HepG2 (cell line): Measurements from ENCODE around the gene EFCAB8. TPM values are rescaled to one million over a fixed set of nuclear protein-coding genes. Genes with fewer than 3 reads are reported as not detected.

ENCODE experiments used
- BCL6 ChIP-seq: IDR thresholded peaks from 2 replicates; pipeline ENCODE4 v1.6.1; 2016; ENCODE audit warnings: missing genetic modification reagents, missing compliant biosample characterization
- FOXA1 ChIP-seq, 2 experiments: fragments of 450-650 bp in 1 of 2; sonication (generic) in 1 of 2; formaldehyde crosslinking in 1 of 2; IDR thresholded peaks; 2 replicates each; pipeline versions ENCODE4 v1.4.0 to v1.6.1; 2016 to 2020; ENCODE audit warnings: missing genetic modification reagents in 1 of 2
- FOXK2 ChIP-seq: fragments of 450-650 bp; IDR thresholded peaks from 2 replicates; pipeline ENCODE4 v1.6.1; 2016
- IRF2 ChIP-seq: IDR thresholded peaks from 2 replicates; pipeline ENCODE4 v1.6.1; 2018; ENCODE audit warnings: missing genetic modification reagents, missing compliant biosample characterization
- KLF16 ChIP-seq, 2 experiments: sonication (generic) in 1 of 2; formaldehyde crosslinking in 1 of 2; IDR thresholded peaks; 2 replicates each; pipeline versions ENCODE4 v1.6.1 to v1.8.0; 2016 to 2023; ENCODE audit warnings: missing genetic modification reagents in 2 of 2, missing compliant biosample characterization in 1 of 2
- KLF9 ChIP-seq: IDR thresholded peaks from 2 replicates; pipeline ENCODE4 v1.6.1; 2016; ENCODE audit warnings: low read depth
- NFYB ChIP-seq: sonication (generic); formaldehyde crosslinking; IDR thresholded peaks from 2 replicates; pipeline ENCODE4 v1.4.0; 2020; ENCODE audit warnings: missing genetic modification reagents
- SPEN ChIP-seq: sonication (generic); formaldehyde crosslinking; IDR thresholded peaks from 2 replicates; pipeline ENCODE4 v1.5.1; 2020; ENCODE audit warnings: low read depth, mild to moderate bottlenecking, missing genetic modification reagents
- ZFX ChIP-seq: sonication (generic); formaldehyde crosslinking; IDR thresholded peaks from 2 replicates; pipeline ENCODE4 v1.4.0; 2020; ENCODE audit warnings: mild to moderate bottlenecking, low read depth, missing genetic modification reagents, moderate library complexity
- ZMYM4 ChIP-seq: sonication (generic); formaldehyde crosslinking; IDR thresholded peaks from 2 replicates; pipeline ENCODE4 v1.8.1; 2023; ENCODE audit warnings: mild to moderate bottlenecking, missing genetic modification reagents
- ZNF230 ChIP-seq: sonication (generic); formaldehyde crosslinking; IDR thresholded peaks from 2 replicates; pipeline ENCODE4 v1.4.0; 2020; ENCODE audit warnings: mild to moderate bottlenecking, missing genetic modification reagents
- ZNF451 ChIP-seq: sonication (generic); formaldehyde crosslinking; IDR thresholded peaks from 2 replicates; pipeline ENCODE4 v1.5.0; 2020; ENCODE audit warnings: mild to moderate bottlenecking, missing genetic modification reagents
- ZNF619 ChIP-seq: sonication (generic); formaldehyde crosslinking; IDR thresholded peaks from 2 replicates; pipeline ENCODE4 v1.4.0; 2020; ENCODE audit warnings: mild to moderate bottlenecking, missing genetic modification reagents
- ZNF775 ChIP-seq: sonication (generic); formaldehyde crosslinking; IDR thresholded peaks from 2 replicates; pipeline ENCODE4 v1.4.0; 2020; ENCODE audit warnings: missing genetic modification reagents, mild to moderate bottlenecking, moderate library complexity, borderline replicate concordance
- polyA plus RNA-seq, 8 experiments: library from polyadenylated mRNA; depleted of rRNA in 3 of 8; stranded (reverse) in 7 of 8; unstranded in 1 of 8; fragments of >200 nt; fragmentation: Illumina TruSeq in 4 of 8; extraction: Trizol in 4 of 8; gene quantifications; 2 replicates each; pipeline versions ENCODE4 v1.2.1 to v1.2.3, GENCODE V29; 2011 to 2016; ENCODE audit warnings: low read depth in 4 of 8, missing spikeins in 1 of 8, mixed read lengths in 1 of 8; ENCODE audit not compliant: insufficient read depth in 1 of 8
- total RNA-seq, 5 experiments: library from RNA; depleted of rRNA; stranded (reverse); fragments of >200 nt; fragmentation: Illumina TruSeq; extraction: Trizol; gene quantifications; 2 replicates each; pipeline ENCODE4 v1.2.3, GENCODE V29; 2016; ENCODE audit warnings: low read depth in 1 of 5
- TF ChIP-seq, protein P1 (sequence below): sonication (generic); formaldehyde crosslinking; IDR thresholded peaks from 2 replicates; pipeline ENCODE4 v1.4.0; 2020; ENCODE audit warnings: mild to moderate bottlenecking, missing genetic modification reagents
- TF ChIP-seq, protein P2 (sequence below): sonication (generic); formaldehyde crosslinking; IDR thresholded peaks from 2 replicates; pipeline ENCODE4 v1.8.0; 2022; ENCODE audit warnings: missing genetic modification reagents, low read depth, mild to moderate bottlenecking, borderline replicate concordance
- TF ChIP-seq, protein P3 (sequence below): sonication (generic); formaldehyde crosslinking; IDR thresholded peaks from 2 replicates; pipeline ENCODE4 v1.4.0; 2020; ENCODE audit warnings: missing genetic modification reagents
- TF ChIP-seq, protein P4 (sequence below): sonication (generic); formaldehyde crosslinking; IDR thresholded peaks from 2 replicates; pipeline ENCODE4 v1.4.0; 2020; ENCODE audit warnings: missing genetic modification reagents

EFCAB8 gene
- total and polyA plus RNA-seq, 2 of the 13 experiments (the other 11 are each of a cell fraction or from before 2014, with no cell fraction given) = 0.15 to 0.22 TPM

DNA sequence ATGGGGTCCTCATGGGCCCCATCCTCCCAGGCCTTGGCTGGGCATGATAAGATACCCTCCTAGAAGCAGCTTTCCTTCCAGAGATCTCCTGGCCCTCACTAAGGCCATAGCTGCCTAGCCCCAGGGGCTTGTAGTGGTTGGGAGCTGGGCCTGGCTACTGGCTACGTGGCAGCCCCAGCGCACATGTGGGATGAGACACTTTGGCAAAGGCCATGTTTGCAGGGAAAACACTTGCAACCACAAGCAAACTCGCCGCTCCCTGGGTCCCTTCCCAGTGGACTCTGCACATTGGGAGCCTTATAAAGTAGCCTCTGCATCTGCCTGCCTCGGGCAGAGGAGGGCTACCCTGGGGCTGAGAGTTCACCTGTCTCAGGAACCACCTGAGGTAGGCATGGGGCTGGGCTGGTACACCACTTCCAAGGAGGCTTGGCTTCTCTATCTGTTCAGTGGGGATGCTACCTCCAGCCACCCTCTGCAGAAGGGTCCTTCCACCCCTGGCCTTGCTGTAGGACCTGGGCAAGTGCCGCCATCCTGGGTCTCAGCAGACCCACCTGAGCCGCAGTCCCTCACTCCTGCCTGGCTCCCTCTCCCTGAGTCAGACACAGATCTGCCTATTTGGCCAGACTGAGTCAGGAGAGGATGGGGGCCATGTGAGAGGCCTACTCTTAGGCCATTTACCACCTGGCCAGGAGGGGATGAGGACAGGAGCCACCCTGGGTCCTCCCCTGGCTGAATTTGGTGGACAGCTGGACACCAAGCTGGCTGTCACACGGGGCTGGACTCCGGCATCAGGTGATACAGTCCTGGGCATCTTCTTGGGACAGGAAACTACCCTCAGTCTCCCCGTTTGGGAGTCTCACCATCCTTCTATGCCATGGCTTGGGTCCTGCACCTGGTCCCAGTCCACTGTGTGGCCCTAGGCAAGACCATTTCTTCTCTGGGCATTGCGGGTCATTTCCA is 148.9 kb downstream of the EFCAB8 start, which contains the start of gene BPIFB2 (continued):
- TF ChIP-seq ZNF230 (CRISPR knock-in tag) (peak; percentile 88; the same call in 1 of the 2 replicates), IRF2 (peak; percentile 83), NFYB (CRISPR knock-in tag) (peak; percentile 61), FOXA1 (IDR thresholded peaks at IDR 0.05) (no peak), FOXA1 (CRISPR knock-in tag; IDR thresholded peaks at IDR 0.05) (peak; percentile 97), BCL6 (peak; percentile 82), ZMYM4 (CRISPR knock-in tag) (peak; percentile 86), ZNF775 (CRISPR knock-in tag) (peak; percentile 51; the same call in 1 of the 2 replicates), SPEN (CRISPR knock-in tag) (peak; percentile 90), ZNF451 (CRISPR knock-in tag) (peak; percentile 76), KLF9 (CRISPR knock-in tag) (no peak; the same call in 1 of the 2 replicates), FOXK2 (0 out of 2 replicates have a peak, but pooled peaks have one; percentile 42), KLF16 (CRISPR knock-in tag; IDR thresholded peaks at IDR 0.05) (peak in 1 of 2 experiments; percentile 68; a peak in 2 of 4 replicates), ZNF619 (CRISPR knock-in tag) (peak; percentile 98), ZFX (peak; percentile 96)
- TF ChIP-seq, protein P1, sequence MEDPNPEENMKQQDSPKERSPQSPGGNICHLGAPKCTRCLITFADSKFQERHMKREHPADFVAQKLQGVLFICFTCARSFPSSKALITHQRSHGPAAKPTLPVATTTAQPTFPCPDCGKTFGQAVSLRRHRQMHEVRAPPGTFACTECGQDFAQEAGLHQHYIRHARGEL (CRISPR knock-in tag) = no peak
- TF ChIP-seq, protein P2, sequence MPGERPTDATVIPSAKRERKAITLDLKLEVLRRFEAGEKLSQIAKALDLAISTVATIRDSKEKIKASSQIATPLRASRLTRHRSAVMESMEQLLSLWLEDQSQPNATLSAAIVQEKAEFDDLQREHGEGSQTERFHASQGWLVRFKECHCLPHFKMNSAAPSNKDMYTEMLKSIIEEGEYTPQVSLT = no peak; the same call in 1 of the 2 replicates
- TF ChIP-seq, protein P3, sequence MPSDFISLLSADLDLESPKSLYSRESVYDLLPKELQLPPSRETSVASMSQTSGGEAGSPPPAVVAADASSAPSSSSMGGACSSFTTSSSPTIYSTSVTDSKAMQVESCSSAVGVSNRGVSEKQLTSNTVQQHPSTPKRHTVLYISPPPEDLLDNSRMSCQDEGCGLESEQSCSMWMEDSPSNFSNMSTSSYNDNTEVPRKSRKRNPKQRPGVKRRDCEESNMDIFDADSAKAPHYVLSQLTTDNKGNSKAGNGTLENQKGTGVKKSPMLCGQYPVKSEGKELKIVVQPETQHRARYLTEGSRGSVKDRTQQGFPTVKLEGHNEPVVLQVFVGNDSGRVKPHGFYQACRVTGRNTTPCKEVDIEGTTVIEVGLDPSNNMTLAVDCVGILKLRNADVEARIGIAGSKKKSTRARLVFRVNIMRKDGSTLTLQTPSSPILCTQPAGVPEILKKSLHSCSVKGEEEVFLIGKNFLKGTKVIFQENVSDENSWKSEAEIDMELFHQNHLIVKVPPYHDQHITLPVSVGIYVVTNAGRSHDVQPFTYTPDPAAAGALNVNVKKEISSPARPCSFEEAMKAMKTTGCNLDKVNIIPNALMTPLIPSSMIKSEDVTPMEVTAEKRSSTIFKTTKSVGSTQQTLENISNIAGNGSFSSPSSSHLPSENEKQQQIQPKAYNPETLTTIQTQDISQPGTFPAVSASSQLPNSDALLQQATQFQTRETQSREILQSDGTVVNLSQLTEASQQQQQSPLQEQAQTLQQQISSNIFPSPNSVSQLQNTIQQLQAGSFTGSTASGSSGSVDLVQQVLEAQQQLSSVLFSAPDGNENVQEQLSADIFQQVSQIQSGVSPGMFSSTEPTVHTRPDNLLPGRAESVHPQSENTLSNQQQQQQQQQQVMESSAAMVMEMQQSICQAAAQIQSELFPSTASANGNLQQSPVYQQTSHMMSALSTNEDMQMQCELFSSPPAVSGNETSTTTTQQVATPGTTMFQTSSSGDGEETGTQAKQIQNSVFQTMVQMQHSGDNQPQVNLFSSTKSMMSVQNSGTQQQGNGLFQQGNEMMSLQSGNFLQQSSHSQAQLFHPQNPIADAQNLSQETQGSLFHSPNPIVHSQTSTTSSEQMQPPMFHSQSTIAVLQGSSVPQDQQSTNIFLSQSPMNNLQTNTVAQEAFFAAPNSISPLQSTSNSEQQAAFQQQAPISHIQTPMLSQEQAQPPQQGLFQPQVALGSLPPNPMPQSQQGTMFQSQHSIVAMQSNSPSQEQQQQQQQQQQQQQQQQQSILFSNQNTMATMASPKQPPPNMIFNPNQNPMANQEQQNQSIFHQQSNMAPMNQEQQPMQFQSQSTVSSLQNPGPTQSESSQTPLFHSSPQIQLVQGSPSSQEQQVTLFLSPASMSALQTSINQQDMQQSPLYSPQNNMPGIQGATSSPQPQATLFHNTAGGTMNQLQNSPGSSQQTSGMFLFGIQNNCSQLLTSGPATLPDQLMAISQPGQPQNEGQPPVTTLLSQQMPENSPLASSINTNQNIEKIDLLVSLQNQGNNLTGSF (CRISPR knock-in tag) = 0 out of 2 replicates have a peak, but pooled peaks have one; percentile 35
- TF ChIP-seq, protein P4, sequence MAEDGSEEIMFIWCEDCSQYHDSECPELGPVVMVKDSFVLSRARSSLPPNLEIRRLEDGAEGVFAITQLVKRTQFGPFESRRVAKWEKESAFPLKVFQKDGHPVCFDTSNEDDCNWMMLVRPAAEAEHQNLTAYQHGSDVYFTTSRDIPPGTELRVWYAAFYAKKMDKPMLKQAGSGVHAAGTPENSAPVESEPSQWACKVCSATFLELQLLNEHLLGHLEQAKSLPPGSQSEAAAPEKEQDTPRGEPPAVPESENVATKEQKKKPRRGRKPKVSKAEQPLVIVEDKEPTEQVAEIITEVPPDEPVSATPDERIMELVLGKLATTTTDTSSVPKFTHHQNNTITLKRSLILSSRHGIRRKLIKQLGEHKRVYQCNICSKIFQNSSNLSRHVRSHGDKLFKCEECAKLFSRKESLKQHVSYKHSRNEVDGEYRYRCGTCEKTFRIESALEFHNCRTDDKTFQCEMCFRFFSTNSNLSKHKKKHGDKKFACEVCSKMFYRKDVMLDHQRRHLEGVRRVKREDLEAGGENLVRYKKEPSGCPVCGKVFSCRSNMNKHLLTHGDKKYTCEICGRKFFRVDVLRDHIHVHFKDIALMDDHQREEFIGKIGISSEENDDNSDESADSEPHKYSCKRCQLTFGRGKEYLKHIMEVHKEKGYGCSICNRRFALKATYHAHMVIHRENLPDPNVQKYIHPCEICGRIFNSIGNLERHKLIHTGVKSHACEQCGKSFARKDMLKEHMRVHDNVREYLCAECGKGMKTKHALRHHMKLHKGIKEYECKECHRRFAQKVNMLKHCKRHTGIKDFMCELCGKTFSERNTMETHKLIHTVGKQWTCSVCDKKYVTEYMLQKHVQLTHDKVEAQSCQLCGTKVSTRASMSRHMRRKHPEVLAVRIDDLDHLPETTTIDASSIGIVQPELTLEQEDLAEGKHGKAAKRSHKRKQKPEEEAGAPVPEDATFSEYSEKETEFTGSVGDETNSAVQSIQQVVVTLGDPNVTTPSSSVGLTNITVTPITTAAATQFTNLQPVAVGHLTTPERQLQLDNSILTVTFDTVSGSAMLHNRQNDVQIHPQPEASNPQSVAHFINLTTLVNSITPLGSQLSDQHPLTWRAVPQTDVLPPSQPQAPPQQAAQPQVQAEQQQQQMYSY (CRISPR knock-in tag) = no peak; the same call in 1 of the 2 replicates
